HG03025 (cell line): Measurements from ENCODE around the gene SCAMP2.
"Not testable (repeated sequence)": the region's sequence is repeated elsewhere in the genome, so short reads cannot be mapped to it uniquely, and the experiment has no call there.

Experiments used
- ATAC-seq: cut with Tn5 transposase; IDR thresholded peaks from one replicate; pipeline ENCODE4 v1.9.1; 2021; ENCODE audit warnings: mild to moderate bottlenecking, moderate library complexity; ENCODE audit not compliant: unreplicated experiment, low FRiP score

Gene SCAMP2, protein sequence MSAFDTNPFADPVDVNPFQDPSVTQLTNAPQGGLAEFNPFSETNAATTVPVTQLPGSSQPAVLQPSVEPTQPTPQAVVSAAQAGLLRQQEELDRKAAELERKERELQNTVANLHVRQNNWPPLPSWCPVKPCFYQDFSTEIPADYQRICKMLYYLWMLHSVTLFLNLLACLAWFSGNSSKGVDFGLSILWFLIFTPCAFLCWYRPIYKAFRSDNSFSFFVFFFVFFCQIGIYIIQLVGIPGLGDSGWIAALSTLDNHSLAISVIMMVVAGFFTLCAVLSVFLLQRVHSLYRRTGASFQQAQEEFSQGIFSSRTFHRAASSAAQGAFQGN

GRCh38 chr15:74873036-74873755 is at the start of gene SCAMP2:
SCAMP2 (minus strand) TSS chr15:74873365; CDS start chr15:74873255, 110 bp downstream.
- ATAC-seq: peak; percentile 88

DNA sequence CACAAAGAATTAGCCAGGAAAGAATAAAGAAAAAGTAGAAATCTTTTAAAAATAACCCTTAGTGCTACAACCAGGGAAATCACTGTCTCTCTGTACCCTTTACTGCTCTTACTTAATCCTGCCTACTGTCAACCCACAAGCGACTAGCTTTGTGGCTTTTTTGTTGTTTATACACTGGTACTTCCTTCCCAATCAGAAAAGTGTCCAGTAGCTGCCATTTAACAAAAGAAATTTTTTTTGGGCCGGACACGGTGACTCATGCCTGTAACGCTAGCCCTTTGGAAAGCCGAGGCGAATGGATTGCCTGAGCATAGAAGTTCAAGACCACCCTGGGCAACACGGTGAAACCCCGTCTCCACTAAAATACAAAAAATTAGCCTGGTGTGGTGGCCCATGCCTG is 47.3 kb upstream of the SCAMP2 start:
- no peak for ATAC-seq

DNA sequence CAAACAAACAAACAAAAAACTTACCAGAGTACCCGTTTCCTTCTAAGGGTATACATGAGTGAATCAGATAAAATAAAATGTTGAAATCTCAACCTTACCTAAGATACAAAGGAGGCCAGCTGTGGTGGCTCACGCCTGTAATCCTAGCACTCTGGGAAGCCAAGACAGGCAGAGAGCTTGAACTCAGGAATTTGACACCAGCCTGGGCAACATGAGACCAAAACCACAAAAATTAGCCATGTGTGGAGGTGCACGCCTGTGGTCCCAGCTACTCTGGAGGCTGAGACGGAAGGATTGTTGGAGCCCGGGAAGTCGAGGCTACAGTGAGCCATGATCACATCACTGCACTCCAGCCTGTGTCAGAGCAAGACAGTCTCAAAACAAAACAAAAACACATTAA is 44.5 kb upstream of the SCAMP2 start:
- no peak for ATAC-seq

GRCh38 chr15:74913799-74914198 is 40.6 kb upstream of the SCAMP2 start:
- ATAC-seq: not testable (repeated sequence)

DNA sequence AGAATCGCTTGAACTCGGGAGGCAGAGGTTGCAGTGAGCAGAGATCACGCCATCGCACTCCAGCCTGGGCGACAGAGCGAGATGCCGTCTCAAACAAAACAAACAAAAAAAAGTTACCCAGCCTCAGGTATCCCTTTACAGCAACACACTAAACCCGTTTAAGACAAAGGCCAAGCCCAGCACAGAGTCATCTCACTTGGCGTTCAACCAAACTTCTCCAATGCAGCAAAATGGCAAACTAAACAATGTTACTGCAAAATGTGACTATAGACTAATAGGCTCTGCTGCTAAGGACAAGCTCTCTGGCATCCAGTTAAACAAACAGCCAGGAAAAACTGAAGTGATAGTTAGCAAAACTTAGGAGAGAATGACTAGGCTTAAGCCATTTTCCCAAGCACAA is 39.9 kb upstream of the SCAMP2 start:
- no peak for ATAC-seq

GRCh38 chr15:74908635-74909034 is 35.5 kb upstream of the SCAMP2 start:
- ATAC-seq: no peak

DNA sequence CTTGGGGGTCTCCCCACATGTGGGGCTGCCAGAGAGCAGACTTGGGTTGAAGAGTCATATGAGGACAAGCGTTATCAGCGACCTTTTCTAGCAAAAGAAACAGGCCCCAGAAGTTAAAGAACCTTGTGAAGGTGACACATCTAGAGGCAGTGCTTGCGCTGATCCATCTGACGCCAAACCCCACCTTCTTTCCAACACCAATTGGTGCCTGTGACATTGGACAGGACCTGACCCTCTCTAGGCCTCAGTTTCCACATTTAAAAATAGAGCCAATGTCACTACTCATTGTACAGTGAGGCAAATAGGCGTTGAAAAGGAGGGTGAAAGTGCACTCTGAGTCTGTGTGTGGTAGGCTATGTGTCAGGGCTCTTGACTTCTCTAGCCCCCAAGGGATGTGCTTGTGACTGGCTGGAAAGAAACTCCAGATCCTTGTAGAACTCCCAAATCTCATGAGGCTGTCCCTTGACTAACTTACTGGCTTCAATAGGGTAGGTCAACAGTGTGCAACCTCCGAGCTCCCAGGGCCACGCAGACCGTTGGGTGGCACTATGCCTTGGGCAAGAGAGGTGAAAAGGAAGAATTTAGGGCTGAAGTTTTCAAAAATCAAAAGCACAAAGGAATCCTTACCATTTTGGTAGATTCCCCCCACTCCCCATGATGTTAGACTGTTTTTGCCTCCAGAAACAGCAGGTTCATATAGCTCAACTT is 34.2 kb upstream of the SCAMP2 start:
- ATAC-seq: no peak

GRCh38 chr15:74906450-74907162 is 33.4 kb upstream of the SCAMP2 start, which contains the start of gene FAM219B:
FAM219B (minus strand) TSS chr15:74906851; CDS start chr15:74906800, 51 bp downstream.
- ATAC-seq: peak; percentile 66

- ATAC-seq: no peak
Measured at GRCh38 chr15:74906067-74906449, 32.9 kb upstream of the SCAMP2 start.

- ATAC-seq: no peak
Measured at GRCh38 chr15:74904190-74904805, 31.1 kb upstream of the SCAMP2 start.

DNA sequence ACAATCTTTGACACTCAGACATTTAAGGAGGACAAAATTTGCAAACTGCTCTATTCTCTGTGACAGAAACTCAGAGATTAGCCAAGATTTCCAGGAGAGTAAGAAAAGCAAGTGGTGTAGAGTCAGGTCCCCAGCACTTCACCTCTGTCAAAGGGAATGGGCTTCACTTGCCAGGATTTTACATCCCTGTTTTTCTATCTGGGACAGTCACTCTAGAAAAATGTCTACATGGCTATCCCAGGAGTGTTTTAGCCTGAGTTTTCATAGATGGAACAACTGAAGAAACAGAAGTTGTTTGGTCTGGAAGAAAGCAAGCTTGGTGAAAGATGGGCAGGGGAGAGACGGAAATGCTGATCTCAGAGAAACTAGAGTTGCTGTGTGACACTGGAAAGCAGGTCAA is 30.5 kb upstream of the SCAMP2 start:
- no peak for ATAC-seq

- ATAC-seq: no peak
Measured at GRCh38 chr15:74902295-74903075, 29.3 kb upstream of the SCAMP2 start.

DNA sequence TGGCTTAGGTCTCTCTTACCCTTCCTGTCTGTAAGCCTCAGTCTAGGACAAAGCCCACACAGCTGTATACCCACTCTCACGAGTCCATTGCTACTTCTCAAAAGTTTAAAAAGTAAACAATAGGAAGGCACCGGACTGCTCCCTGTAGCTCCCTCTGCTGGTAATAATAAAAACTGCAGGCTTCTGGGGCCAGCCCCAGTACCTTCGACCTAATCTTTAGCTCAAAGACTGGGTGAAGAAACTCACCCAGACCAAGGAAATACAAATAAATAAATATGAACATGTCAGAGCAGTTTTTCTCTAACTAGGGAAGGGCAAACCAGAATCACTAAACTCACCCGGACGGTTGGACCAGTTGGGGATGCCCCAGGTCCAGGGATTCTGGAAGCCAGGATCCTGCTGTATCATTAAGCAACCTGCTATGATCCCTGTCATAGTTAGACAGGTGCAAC is 28.5 kb upstream of the SCAMP2 start:
- ATAC-seq: no peak

DNA sequence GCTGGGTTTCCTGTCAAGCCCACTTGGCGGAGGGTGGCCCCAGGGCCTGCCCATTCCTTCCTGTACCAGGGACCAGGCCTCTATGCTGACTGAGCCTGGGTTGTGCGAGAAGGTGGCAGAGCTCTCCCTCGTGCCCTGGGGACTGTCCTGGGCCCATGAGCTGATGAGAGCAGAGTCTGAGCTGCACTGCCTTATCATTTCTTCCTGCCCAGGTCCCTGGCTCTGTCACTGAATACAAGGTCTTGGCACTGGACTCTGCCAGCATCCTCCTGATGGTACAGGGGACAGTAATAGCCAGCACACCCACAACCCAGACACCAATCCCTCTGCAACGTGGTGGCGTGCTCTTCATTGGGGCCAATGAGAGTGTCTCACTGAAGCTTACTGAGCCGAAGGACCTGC is 24.1 kb upstream of the SCAMP2 start:
- no peak for ATAC-seq

DNA sequence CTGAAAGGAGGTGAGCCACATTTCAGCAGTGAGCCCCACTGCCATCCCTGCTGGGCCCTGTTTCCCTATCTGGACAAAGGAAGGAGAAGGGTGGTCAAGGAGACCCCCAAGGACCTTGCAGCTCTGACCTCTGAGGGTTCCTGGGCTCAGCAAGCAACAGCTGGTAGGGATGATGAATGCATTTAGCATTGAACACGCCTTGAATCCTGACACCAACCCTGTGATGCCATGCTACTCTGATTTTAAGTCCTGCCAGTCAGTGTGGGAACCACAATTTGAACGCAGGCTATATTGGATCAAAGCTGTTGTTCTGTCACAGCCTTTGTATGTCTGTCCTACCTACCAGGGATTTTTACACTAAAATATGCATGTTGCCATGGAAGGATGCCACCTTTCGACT is 23.2 kb upstream of the SCAMP2 start:
- no peak for ATAC-seq

GRCh38 chr15:74895830-74896229 is 22.7 kb upstream of the SCAMP2 start:
- no peak for ATAC-seq

- ATAC-seq: not testable (repeated sequence)
Measured at GRCh38 chr15:74894383-74894782, 21.2 kb upstream of the SCAMP2 start.

DNA sequence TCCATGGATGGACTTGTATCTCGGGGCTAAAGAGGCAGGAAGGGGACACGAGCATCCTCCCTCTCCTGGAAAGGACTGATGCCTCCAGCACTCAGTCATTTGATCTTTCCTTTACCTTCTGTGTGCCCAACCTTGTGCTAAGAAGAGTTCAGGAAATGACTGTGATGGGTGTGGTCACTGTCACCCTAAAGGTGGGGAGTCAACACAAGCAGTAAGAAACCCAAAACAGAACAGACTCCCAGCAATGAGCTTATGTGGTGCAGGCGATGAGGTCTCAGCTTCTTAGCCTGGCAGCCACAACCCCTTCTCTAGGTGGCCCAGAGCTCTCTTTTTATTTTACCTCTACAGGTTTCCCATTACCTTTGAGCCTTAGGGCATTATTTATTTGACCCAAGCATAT is 20.5 kb upstream of the SCAMP2 start:
- ATAC-seq: no peak

DNA sequence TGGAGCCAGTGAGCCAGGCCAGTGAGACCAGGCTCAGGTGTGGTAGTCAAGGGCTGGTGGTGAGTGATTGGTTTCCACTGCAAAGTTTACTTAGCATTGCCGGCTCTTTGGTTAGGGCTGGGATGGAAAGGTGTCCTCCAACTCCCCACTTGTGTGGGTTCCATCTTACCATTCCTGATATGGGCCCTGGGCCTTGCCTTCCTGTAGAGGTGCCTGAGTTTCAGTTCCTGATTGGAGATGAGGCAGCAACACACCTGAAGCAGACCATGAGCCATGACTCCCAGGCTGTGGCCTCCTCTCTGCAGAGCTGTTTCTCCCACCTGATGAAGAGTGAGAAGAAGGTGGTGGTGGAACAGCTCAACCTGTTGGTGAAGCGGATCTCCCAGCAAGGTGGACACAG is 19.8 kb upstream of the SCAMP2 start:
- ATAC-seq: no peak
